ENCODE measurements around the gene FCHSD2. TPM values are rescaled to one million over a fixed set of nuclear protein-coding genes. Genes with fewer than 3 reads are reported as not detected.
A peak's percentile ranks its signal among the peaks of the same experiment; 100 is the strongest.

The FCHSD2 gene
- total RNA-seq, 1 donor from 2014 or later: 59.0 TPM

DNA sequence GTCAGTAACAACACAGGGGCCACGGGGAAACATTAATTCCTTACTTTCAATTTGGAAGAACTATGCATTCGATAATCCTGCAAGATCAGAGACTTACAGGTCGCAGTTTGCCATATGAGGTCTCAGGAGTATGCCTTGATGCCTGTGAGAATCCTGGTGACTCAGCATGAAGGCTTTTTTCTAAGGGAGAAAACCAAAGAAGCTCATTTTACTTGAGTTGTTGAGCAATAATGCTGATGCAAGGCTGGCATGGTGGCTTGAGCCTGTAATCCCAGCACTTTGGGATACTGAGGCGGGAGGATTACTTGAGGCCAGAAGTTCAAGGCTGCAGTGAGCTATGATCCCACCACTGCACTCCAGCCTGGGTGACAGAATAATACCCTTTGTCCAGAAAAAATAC lies 301.3 kb downstream of the FCHSD2 start:
- TF ChIP-seq, protein P1, sequence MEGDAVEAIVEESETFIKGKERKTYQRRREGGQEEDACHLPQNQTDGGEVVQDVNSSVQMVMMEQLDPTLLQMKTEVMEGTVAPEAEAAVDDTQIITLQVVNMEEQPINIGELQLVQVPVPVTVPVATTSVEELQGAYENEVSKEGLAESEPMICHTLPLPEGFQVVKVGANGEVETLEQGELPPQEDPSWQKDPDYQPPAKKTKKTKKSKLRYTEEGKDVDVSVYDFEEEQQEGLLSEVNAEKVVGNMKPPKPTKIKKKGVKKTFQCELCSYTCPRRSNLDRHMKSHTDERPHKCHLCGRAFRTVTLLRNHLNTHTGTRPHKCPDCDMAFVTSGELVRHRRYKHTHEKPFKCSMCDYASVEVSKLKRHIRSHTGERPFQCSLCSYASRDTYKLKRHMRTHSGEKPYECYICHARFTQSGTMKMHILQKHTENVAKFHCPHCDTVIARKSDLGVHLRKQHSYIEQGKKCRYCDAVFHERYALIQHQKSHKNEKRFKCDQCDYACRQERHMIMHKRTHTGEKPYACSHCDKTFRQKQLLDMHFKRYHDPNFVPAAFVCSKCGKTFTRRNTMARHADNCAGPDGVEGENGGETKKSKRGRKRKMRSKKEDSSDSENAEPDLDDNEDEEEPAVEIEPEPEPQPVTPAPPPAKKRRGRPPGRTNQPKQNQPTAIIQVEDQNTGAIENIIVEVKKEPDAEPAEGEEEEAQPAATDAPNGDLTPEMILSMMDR (IDR thresholded peaks at IDR 0.05): no peak
- Histone ChIP-seq H3K36me3 (peaks cover 74% of the 10 kb centered on the region), H3K4me3 (no peak overlapping the region), H3K9me3 (no peaks in the 10 kb centered on the region), H3K27ac (no peak overlapping the region), H3K27me3 (ENCODE audit: low read depth) (no peaks in the 10 kb centered on the region), H3K4me1 (peaks cover 9% of the 10 kb centered on the region)
- DNase-seq (no peak), ATAC-seq (no peak)
- intact Hi-C loops (cut with DNase I): no loop called here

DNA sequence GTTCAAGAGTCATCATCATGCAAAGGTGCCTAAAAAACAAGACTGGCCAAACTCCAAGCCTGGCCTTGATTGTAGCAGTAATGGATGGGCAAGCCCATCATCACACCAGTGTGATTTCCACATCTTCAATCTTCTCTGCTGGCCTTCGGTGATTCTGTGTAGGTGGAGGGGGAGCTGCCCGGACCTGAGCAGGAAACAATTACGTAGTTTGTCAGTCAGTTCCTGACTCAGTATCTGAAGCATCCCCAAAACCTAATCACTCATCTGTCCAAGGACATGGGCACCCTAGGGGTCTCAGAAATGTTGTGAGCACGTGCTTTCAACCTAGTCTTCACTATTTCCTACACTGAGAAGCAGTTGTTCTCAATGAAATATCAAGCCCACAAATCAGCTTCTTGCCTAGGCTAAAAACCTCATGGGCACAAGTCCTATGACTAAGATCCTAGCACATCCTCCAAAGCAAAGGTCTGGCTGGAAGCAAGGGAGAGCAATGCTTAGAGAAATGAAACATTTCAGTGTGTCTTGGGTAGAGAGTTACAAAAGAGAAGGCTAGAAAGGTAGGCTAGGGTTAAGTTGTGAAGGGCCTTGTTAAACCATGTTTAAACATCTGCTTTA lies 303.3 kb downstream of the FCHSD2 start:
- TF ChIP-seq, protein P1 (IDR thresholded peaks at IDR 0.05): no peak
- Histone ChIP-seq H3K4me3 (no peak overlapping the region), H3K27ac (no peak overlapping the region), H3K36me3 (peaks cover 66% of the 10 kb centered on the region), H3K27me3 (ENCODE audit: low read depth) (no peaks in the 10 kb centered on the region), H3K9me3 (no peaks in the 10 kb centered on the region), H3K4me1 (peaks cover 29% of the 10 kb centered on the region)
- no peak for ATAC-seq
- intact Hi-C loops (cut with DNase I): loop anchor here (10.0 kb wide), 1 partner anchor 336 kb away; no protein-coding TSS in a partner anchor
- DNase-seq: no peak

DNA sequence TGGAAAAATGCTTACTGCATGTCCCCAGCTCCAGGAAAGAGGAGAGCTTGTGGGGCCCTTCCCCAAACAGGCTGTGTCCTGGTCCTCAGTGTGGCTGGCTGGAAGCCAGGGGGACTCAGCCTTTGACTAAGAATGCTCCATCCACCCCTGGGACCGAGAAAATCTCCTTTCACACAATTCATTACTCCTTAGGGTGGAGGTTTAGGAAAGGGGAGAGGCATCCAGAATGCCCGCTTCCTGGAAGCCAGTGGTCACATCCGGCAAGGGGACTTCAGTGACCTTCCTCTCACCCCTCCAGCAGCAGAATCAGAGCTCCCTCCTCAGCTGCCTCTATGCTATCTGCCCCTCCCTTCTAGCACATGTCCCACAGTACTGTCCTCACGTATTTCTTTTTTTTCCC lies 306.0 kb downstream of the FCHSD2 start:
- peaks cover 47% of the 10 kb centered on the region for H3K4me1 ChIP-seq
- H3K27me3 ChIP-seq (ENCODE audit: low read depth): no peaks in the 10 kb centered on the region
- ATAC-seq (peak; percentile 7 to 11), DNase-seq (peak; percentile 54)
- intact Hi-C loops (cut with DNase I): loop anchor here (10.0 kb wide), 1 partner anchor 339 kb away; no protein-coding TSS in a partner anchor
- TF ChIP-seq, protein P1 (IDR thresholded peaks at IDR 0.05): no peak
- H3K36me3 ChIP-seq: peaks cover 39% of the 10 kb centered on the region
- peak overlapping the region; percentile 81 for H3K27ac ChIP-seq
- H3K4me3 ChIP-seq: no peak overlapping the region
- no peaks in the 10 kb centered on the region for H3K9me3 ChIP-seq

DNA sequence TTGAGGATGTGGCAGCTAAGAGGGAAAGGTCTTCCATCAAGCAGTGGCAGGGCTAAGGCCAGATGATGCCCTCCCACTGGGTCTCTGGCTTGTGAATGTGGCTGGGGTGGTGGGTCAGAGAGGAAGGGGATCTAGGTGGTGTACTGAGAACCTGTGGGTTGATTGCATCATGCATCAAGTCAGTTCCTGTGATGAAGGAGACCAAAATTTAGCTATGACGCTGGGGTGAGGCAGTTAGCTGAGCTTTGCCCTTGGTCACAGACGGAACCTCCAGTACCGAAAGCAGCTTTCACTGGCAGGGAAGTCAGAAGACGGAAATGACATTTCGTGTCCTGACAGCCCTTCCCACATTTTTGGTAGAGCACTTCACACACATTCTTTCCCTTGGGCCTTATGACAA lies 307.2 kb downstream of the FCHSD2 start:
- DNase-seq (no peak), ATAC-seq (peak; percentile 39 to 45)
- Histone ChIP-seq H3K27ac (peak overlapping the region; percentile 81), H3K36me3 (peaks cover 34% of the 10 kb centered on the region), H3K4me1 (peaks cover 48% of the 10 kb centered on the region), H3K4me3 (no peak overlapping the region), H3K9me3 (no peaks in the 10 kb centered on the region), H3K27me3 (ENCODE audit: low read depth) (no peaks in the 10 kb centered on the region)
- TF ChIP-seq, protein P1 (IDR thresholded peaks at IDR 0.05): no peak
- intact Hi-C loops (cut with DNase I): loop anchor here (10.0 kb wide), 1 partner anchor 340 kb away; no protein-coding TSS in a partner anchor

DNA sequence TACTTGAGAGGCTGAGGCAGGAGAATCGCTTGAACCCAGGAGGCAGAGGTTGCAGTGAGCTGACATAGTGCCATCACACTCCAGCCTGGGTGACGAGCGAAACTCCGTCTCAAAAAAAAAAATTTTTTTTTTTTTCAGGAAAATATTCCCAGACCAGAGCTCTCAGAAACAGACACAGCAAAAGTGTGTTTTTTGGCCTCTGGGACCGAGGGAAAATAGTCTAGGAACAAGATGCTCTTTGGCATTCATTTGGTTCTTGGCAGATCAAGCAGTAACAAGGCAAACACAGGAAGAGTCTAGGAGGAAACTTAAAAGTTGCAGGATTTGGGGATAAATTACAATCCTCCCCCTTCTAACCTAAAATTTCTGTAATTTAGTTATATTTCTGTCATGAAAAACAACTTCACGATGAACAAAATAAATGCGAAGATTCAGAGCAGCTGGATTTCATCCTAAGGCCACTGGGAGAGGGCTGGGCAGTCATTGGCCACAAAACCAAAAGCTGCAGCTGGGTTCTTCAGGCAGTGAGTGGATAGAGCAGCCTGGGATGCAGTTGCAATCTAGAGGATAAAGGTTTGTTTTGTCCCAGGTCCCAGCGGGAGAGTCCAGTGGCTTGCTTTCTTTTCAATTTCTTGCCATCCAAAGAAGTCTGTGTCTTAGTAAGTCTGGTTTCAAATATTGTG lies 308.2 kb downstream of the FCHSD2 start:
- TF ChIP-seq, protein P1 (IDR thresholded peaks at IDR 0.05): no peak
- Histone ChIP-seq H3K27ac (peak overlapping the region; percentile 81), H3K4me1 (peaks cover 48% of the 10 kb centered on the region), H3K36me3 (peaks cover 34% of the 10 kb centered on the region), H3K27me3 (ENCODE audit: low read depth) (no peaks in the 10 kb centered on the region), H3K9me3 (no peaks in the 10 kb centered on the region), H3K4me3 (no peak overlapping the region)
- intact Hi-C loops (cut with DNase I): loop anchor here (10.0 kb wide), 1 partner anchor 341 kb away; no protein-coding TSS in a partner anchor
- ATAC-seq: no peak
- DNase-seq: no peak
